ENCODE results near the gene EML6.

Gene EML6

DNA sequence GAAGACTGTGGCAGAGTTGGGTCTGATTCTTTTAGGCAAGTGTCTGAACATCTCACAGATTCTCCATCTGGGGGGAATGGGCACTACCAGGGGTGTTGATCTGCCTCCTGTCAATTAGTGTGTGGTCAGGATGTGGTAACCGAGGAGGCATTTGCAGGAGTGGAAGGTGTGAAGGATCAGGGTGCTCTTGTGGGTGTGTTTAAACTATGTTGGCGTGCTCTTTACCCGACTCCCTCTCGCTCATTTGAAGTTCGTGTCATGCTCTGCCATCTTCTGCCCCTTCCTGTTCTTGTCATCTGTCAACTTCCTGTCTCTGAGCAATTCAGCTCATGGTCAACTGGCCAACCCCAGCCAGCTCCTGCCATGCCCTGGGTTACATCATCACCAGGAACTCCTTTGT is 218.9 kb downstream of the EML6 start:
- no peak for DNase-seq (ENCODE audit: low read depth in 2 of 3, low spot score in 1 of 3)

DNA sequence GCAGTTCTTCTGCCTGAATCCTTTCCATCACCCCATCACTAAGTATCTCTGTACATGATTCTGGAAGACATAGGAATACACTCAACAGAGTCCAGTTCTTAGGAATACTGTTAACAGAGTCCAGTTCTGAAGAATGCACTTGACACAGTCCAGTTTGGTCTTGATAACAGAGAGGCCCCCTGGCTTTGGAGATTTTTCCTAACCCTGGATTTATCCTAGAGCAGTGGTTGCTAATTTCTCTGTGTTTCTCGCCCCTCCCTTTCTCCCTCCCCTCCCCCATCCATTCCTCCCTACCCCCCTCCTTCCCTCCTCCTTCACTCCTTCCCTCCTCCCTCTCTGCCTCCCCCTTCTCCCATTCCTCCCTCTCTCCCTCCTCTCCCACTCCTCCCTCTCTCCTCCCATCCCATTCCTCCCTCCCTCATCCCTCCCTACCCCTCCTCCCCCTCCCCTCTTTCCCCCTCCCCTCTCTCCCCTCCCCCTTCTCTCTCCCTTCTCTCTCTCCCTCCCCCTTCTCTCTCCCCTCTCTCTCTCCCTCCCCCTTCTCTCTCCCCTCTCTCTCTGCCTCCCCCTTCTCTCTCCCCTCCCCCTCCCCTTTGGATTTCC is 221.4 kb downstream of the EML6 start:
- no peak for DNase-seq (ENCODE audit: low read depth in 2 of 3, low spot score in 1 of 3)

DNA sequence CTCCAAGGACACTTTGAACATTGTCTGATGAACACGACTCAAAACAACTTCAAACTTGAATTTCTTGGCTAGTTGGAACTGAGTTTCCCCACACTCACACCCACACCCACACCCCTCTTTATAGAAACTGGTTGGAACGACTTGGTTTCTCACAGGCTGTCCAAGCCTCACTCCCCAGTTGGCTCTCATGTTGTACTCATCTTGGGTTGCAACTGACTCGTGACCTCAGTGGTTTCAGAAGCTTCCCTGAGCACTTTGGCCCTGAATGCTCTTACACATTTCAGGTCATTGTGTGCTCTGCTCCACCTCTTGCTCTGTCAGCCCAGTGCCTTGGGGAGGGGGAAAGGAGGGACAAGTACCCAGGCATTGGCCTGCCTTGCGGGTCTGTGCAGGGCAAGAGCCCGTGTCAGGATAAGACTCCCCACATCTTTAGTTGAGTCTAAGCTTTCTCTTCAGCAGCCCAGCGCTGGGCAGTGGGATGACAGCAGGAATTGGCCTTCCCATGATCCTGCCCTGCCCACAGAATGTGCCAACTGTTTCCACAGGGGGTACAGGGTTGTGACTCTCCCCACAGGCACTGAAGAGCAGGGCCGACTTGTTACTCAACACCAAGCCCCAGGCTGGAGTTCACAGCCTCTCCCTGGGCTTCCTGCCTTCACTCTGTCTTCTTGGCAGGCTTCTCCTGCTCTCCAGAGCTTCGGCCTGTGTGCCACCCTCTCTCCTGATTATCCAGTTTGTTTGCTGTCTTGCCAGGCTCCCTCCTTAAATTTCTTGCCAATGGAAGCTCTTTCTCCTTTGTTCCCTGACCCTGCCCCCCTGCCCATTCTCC is 222.1 kb downstream of the EML6 start:
- peak in 2 of 3 donors; percentile 7 to 31 for DNase-seq (ENCODE audit: low read depth in 2 of 3, low spot score in 1 of 3)

DNA sequence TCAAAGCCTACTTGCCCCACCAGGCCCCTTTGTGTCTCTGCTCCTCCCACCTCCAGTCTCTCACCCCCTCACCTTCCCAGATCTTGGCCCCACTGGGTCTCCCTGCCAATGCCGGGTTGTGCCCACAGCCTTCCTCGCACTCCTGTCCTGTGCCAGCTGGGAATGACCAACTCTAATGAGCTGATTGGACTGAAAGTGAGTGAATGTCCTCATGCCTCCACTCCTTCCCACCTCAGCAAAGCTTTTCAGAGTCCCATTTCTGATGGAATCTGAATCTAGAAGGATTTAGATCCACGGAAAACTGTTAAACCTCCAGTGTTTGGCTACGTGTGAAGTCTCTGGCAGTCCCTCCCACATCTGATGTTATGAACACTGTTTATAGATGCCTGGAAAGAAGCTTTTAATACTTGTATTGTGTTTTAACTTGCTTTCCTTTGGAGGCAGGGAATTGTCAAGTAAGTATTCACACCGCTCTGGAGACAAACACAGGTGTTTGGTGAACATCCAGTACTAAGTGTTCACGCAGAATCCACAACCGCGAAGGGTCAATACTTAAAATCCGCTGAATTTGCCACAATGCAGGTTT is 222.9 kb downstream of the EML6 start:
- no peak for DNase-seq (ENCODE audit: low read depth in 2 of 3, low spot score in 1 of 3)

DNA sequence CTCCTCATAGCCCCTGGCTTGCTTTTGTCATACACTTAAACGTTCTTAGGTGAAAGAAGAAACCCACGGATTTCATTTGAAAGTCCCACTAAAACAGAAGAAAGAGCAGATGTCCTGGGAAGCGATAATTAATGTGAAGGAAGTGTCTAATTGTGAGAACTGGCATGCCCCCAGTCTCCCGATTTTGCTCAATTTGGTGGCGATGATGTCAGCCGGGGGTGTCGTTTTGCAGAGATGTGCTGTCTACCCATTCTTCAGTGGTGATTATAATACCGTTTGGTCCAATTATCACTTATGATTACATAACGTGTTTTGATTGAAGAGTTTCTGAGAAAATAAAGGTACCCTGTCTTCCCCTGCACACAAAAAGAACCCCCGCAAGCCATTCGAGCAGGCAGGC is 223.7 kb downstream of the EML6 start:
- no peak for DNase-seq (ENCODE audit: low read depth in 2 of 3, low spot score in 1 of 3)

DNA sequence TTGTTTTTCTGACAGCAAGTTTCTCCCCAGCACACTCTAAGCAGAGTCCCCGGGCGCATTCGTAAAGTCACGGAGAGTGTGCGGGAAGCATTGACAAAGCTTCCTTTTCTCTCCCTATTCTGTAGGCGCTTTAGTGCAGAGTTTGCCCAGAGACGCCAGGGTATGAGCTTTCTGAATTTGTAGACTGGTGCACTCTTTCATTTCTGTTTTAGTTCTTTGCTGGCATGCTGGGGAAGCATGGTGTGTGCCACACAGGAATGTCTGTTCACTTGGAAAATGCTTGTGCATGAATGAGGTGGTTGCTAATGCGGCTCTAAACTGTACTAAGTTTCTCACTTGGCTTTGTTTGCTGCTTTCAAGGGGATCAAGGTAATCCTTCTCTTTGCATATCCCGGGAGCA is 224.2 kb downstream of the EML6 start:
- no peak for DNase-seq (ENCODE audit: low read depth in 2 of 3, low spot score in 1 of 3)

DNA sequence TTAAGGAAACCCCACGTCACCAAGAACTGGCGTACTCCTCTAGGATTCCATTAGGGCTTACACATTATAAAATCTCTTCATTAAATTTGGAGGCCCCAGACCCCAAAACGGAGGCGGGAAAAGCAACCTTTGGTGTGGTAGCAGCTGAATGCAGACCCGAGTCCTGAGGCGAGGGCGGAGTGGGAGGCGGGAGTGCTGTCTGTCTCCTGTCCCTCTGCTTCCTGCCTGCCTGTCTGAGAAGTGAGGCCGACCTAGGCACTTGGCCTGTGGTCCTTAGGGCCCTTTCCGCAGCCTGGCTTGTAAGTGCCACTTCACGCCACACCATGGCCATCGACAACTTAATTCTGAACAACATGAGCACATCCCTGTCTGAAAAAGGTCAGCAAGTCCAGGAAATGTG is 224.7 kb downstream of the EML6 start:
- no peak for DNase-seq (ENCODE audit: low read depth in 2 of 3, low spot score in 1 of 3)

DNA sequence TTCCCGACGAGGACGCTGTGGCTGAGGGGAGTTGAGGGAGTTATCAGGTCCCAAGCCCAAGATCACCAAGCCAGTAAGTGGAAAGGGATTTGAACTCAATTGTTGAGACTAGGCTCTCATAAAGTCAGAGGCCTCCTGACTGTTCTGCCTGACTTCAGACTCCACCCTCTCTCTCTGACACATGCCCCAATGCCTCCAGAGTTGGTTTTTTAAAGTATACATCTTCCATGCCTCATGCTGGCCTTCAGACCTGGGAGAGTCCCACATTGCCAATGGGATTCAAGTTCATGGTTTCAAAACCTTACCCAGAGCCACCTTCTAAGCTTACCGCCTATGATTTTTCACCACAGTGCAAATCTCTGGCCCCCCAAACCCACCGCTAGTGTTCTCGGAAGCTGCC is 226.0 kb downstream of the EML6 start:
- DNase-seq (ENCODE audit: low read depth in 2 of 3, low spot score in 1 of 3) = no peak

DNA sequence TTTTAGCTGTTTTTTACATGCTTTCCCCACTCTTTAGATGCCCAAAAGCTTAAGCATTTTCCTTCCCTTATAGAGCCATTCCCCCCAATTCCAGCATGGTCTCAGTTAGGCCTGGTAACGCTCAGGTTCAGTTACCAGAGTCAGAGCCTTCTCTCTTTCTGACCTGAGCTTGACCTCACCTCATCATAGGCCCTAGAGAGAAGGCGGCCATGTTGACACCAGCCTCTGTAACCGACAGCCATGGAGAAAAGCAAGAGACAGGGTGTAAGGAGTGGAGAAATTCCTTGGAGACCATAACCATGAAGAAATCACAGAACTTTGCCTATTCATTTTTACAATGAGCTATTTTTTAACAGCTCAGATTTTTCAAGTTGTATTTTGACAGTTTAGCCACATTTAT is 227.3 kb downstream of the EML6 start:
- no peak for DNase-seq (ENCODE audit: low read depth in 2 of 3, low spot score in 1 of 3)

DNA sequence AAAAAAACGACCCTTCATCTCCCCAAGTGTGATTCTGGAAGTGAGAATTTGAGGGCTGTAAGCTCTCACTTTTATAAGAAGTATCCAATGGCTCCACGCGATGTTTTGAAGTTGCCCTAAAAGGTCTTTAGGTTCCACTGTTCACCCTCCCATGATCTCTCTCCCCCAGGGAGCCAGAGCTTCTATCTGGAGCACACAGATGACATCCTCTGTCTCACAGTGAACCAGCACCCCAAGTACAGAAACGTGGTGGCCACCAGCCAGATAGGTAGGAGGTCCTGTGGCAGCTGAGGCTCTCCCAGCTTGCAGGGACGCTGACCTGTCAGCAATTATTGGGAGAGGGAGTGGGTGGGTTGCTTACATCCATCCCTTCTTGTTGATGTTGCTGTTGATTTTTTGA is 229.0 kb downstream of the EML6 start:
- no peak for DNase-seq (ENCODE audit: low read depth in 2 of 3, low spot score in 1 of 3)

DNA sequence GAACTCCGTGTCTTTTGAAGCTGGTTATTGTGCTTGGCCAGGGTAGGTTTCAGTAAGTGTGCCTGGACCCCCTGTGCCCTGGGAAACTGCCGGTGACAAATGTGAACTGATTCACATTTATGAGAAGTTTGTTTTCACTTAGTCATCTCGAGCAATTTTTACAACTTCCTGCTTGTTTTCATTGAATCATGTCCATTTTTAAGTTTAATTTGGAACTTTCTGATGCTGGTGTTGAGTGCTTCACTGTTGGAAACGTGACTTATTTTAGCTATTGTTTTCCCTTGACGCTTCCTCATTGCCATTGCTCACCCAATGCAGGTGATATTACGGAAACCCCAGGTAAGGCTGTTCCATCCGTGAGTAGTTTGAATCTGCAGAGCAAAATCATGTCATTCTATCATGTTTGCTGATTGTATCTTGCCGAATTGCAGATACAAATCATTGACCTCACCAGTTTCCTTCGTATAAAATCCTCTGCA is 229.6 kb downstream of the EML6 start:
- DNase-seq (ENCODE audit: low read depth in 2 of 3, low spot score in 1 of 3) = no peak

DNA sequence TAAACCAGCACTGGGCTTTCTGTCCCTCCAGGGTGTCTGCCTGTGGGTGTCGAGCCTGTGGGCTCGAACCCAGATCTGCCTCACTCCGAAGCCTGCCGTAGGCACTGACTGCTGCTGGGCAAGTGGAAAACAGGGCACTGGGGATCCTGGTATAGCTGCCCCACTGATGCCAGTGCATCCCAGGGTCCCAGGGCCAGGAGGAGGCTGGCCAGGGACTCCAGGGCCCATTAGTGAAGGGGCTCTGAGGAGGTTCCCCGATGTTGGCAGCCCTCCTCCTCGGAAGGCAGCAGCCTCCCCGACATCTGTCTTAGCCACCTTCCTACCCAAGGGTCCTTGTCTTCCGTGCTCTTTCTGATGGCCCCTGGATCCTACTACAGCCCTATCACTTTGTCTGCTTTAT is 230.7 kb downstream of the EML6 start:
- DNase-seq (ENCODE audit: low read depth in 2 of 3, low spot score in 1 of 3) = no peak

DNA sequence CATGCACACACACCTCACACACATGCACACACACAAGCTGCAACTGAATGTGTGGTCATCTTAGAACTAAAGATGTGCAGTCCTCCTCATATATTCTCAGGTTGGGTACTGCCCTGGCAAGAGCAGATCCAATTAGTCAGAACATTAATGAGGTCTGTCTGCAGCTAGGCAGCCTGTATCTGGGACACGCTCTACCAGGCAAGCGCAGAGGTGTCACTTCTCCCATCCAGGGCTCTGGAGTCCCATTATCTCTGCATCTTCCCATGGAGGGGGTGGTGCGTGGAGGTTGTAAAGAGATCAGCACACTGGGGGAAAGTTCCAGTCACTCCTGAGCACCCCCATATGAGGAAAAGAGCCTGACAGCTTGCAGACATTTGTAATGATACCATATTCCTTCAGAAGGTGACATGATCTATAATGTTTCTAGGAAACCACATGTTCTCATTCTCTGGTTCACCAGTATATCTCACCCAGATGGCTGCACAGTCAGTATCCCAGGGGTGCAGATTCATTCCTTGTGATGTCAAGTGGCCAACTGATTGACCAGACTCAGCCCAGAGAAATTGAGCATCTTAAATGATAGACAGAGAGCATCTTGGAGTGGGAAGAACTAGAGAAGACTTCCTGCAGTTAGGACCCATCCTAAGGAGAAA is 231.4 kb downstream of the EML6 start:
- DNase-seq (ENCODE audit: low read depth in 2 of 3, low spot score in 1 of 3) = no peak

DNA sequence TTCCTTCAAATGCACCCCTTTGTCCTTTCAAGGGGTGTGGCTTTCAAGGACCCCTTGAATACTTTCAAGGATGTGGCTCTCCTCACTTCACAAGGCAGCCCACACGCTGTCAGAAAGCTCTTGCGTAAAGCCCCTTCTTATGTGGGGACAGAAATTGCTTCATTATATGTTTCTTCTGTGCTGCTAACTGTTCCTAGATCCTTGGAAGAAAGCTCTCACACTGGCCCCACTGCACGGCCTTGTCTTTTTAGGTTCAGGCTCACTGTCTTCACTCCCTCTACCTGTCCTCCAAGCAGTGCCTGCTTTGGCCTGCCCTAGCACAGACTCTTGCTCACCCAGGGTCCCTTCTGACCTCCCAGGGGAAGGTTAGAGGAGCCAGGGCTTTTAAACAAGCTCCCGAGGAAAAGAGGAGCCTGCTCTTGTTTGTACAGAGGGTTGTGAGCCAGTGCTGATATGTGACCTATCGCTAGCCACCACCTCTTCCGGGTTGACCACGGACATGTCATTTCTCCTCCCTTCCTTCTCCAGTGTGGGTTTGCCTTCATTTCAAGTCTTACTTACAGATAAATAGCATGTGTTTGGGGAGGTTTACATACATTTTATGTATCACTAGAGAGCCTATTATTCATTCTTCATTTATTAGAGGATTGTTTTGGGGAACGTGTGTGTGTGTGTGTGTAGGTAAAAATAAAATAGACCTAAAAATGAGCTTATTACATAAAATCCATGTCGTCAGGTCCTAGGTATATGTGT is 232.1 kb downstream of the EML6 start:
- no peak for DNase-seq (ENCODE audit: low read depth in 2 of 3, low spot score in 1 of 3)

DNA sequence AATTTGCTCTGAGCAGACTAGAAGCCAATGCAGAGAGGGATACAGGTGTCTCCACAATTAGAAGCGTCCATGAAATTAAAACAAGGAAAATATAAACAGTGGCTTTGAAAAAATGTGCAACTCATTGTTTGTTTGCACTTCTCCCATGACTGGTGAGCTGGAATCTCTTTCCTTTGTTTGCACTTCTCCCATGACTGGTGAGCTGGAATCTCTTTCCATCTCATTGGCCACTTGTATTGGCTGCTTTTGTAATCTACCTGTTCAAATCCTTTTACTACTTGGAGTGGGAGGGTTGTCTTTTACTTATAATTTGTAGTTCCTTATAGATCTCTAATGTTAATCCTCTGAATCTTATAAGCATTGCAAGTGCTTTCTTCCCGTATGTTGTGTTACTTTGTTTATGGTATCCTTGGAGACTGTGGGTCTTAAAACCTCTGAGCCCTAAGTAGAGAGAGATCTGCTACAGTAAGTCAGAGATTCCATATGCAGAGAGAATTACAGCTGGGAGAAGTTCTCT is 232.7 kb downstream of the EML6 start:
- DNase-seq (ENCODE audit: low read depth in 2 of 3, low spot score in 1 of 3) = no peak

DNA sequence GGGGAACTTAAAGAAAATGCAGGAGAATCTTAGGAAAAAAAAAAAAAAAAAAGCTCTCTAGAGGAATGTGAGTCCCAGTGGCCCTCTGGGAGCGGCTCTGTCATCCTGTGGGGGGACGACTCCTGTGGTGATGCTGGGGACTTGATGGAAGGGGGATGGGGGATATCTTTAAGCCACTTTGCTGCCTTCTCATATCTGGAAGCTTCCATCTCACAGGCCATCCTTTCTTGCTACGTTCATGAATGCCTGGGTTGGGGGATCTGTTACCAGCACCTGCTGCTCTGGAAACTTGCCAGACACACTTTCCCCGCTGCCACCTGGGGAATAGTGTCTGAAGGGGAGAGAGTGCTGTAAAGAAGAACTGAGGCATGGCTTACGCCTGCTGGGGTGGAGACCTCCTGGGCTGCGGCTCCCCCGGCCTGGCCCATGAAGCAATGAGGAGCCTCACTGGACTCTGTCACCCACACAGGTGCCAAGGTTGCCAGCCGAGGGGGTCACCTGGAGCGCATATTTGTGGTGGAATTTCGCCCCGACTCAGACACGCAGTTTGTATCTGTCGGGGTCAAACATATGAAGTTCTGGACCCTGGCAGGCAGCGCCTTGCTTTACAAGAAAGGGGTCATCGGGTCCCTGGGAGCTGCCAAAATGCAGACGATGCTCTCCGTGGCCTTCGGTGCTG is 234.0 kb downstream of the EML6 start:
- no peak for DNase-seq (ENCODE audit: low read depth in 2 of 3, low spot score in 1 of 3)

DNA sequence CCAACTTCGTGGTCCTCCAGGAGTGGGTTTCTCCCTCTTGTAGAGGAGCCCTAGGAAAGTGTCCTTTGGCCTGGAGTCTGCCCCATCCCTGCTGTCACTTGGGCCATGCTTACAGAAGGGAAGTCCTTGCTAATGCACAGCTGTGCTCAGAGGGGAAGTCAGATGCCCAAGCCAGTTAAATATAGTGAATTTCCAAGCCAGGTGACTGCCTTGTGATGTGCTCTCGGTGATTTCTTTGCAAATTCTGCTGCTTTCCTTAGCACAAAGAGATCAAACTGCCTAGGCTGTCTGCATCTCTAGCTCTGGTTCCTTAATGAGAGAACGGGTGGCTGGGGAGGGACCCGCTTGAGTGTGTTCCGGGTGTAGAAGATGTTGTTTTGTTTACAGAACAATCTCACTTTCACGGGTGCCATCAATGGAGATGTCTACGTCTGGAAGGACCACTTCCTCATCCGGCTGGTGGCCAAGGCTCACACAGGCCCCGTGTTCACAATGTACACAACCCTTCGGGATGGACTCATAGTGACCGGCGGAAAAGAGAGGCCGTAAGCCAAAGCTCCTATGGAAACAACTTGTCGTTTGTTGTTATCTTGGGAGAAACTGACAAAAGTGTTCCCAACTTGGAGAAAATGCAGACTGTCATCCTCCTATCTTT is 235.4 kb downstream of the EML6 start:
- DNase-seq (ENCODE audit: low read depth in 2 of 3, low spot score in 1 of 3) = no peak

DNA sequence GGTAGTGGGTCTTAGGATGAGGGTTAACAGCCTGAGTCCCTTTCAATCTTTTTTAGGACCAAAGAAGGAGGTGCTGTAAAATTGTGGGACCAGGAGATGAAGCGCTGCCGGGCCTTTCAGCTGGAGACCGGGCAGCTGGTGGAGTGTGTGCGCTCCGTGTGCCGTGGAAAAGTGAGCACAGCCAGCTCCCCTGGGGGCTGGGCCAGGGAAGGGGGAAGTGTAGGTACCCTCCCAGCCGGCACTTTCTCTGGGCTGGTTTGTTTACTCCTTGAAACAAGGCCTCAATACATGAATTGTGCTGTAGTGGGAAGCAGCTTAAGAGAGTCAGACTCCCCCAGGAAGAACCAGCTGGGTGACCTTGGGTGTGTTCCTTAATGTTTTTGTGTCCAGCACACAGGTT is 236.7 kb downstream of the EML6 start:
- no peak for DNase-seq (ENCODE audit: low read depth in 2 of 3, low spot score in 1 of 3)

DNA sequence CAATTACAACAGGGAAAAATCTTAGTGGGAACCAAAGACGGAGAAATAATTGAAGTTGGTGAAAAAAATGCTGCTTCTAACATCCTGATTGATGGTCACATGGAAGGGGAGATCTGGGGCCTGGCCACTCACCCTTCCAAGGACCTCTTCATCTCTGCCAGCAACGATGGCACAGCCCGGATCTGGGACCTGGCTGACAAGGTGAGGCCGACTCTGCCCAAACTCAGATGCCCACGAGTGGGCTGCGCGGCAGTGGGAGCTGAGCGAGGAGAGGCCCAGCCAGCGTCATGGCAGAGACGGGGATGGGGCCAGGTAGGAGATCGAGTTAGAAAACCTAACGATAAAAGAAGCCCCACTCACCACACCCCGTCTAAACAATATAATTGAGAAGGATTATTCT is 239.0 kb downstream of the EML6 start:
- no peak for DNase-seq (ENCODE audit: low read depth in 2 of 3, low spot score in 1 of 3)

DNA sequence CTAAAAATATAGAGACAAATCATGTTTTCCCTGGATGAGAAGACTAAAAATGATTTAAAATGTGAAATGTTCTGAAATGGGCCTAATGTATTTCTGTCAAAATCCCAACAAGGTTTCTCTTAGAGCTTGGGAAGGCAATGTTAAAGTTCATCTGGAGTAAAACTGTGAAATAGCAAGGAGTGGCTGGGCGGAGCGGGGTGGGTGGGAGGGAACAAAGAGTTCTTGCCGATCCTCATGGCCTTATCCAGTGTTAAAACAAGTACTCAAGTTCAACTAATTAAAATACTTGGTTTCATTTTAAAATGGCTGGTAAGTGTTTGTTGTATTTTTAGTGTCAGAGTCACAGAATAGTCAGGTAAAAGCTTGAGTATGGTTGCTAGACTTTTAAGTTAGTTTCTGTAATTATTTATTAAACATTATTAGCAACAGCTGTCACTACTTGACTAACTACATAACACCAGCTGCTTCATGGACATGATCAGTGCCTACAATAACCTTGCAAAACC is 239.5 kb downstream of the EML6 start:
- DNase-seq (ENCODE audit: low read depth in 2 of 3, low spot score in 1 of 3) = no peak
